CD8-positive, alpha-beta memory T cell (primary cell): ENCODE results near the gene GJD3. TPM values are rescaled to one million over a fixed set of nuclear protein-coding genes. Genes with fewer than 3 reads are reported as not detected.

Source experiments
- CTCF ChIA-PET: fragments of 350-600 bp; sonication (Branson Sonifier 250); formaldehyde crosslinking; loops from one replicate; lab custom pipeline; 2021; ENCODE audit warnings: antibody characterized with exemption; lab: Charles Lee
- POLR2A ChIA-PET: fragments of 350-600 bp; sonication (Branson Sonifier 250); formaldehyde crosslinking; loops from one replicate; lab custom pipeline; 2021; ENCODE audit warnings: antibody characterized with exemption; lab: Charles Lee
- DNase-seq, 5 donors: peaks; one replicate each; pipeline versions ENCODE4 v3.0.0 to v3.0.0-alpha.2; 2020 to 2022; ENCODE audit warnings: mixed read lengths in 1 of 5
- H3K27ac ChIP-seq: one replicate; pipeline ENCODE4 v1.7.0; 2013; ENCODE audit warnings: low read depth, mild to moderate bottlenecking, low read length, moderate library complexity
- H3K27me3 ChIP-seq: 2 replicates; pipeline ENCODE4 v1.7.0; 2013; ENCODE audit warnings: low read length, mild to moderate bottlenecking; ENCODE audit not compliant: insufficient read depth, poor library complexity, severe bottlenecking
- H3K36me3 ChIP-seq: 2 replicates; pipeline ENCODE4 v1.7.0; 2013; ENCODE audit warnings: mild to moderate bottlenecking, low read length, moderate library complexity; ENCODE audit not compliant: insufficient read depth
- H3K4me1 ChIP-seq: 2 replicates; pipeline ENCODE4 v1.7.0; 2013; ENCODE audit warnings: mild to moderate bottlenecking, low read length, moderate library complexity; ENCODE audit not compliant: insufficient read depth
- H3K4me3 ChIP-seq: 2 replicates; pipeline ENCODE4 v1.7.0; 2013; ENCODE audit warnings: mild to moderate bottlenecking, low read length
- H3K9me3 ChIP-seq: 2 replicates; pipeline ENCODE4 v1.7.0; 2013; ENCODE audit warnings: mild to moderate bottlenecking, low read length
- H3K27ac Mint-ChIP-seq, 8 donors: one replicate each; pipeline ENCODE4 v1.8.0; 2020 to 2021; ENCODE audit warnings: mixed read lengths in 8 of 8, mild to moderate bottlenecking in 6 of 8, inconsistent platforms in 3 of 8, moderate library complexity in 3 of 8
- H3K27me3 Mint-ChIP-seq, 2 donors: one replicate each; pipeline ENCODE4 v1.8.0; 2020 to 2021; ENCODE audit warnings: mixed read lengths in 2 of 2, mild to moderate bottlenecking in 1 of 2, moderate library complexity in 1 of 2
- H3K36me3 Mint-ChIP-seq, 3 donors: one replicate each; pipeline ENCODE4 v1.8.0; 2020 to 2021; ENCODE audit warnings: mixed read lengths in 3 of 3, inconsistent platforms in 1 of 3, mild to moderate bottlenecking in 1 of 3
- H3K4me1 Mint-ChIP-seq, 3 donors: one replicate each; pipeline ENCODE4 v1.8.0; 2020 to 2021; ENCODE audit warnings: mixed read lengths in 3 of 3, inconsistent platforms in 1 of 3, mild to moderate bottlenecking in 1 of 3
- H3K4me3 Mint-ChIP-seq, 7 donors: one replicate each; pipeline ENCODE4 v1.8.0; 2020 to 2021; ENCODE audit warnings: mixed read lengths in 7 of 7, mild to moderate bottlenecking in 6 of 7, moderate library complexity in 4 of 7, inconsistent platforms in 2 of 7
- H3K9me3 Mint-ChIP-seq, 5 donors: one replicate each; pipeline ENCODE4 v1.8.0; 2020 to 2022; ENCODE audit warnings: mixed read lengths in 5 of 5, mild to moderate bottlenecking in 3 of 5, moderate library complexity in 2 of 5, inconsistent platforms in 1 of 5
- polyA plus RNA-seq: library from polyadenylated mRNA; unstranded; fragments of 300-500 nt; fragmentation: Illumina TruSeq; gene quantifications from one replicate; pipeline ENCODE4 v1.2.3, GENCODE V29; 2021
- total RNA-seq, 2 experiments: library from RNA; stranded (reverse); gene quantifications; one replicate each; pipeline ENCODE4 v1.2.3, GENCODE V29; 2021

Gene GJD3
- total and polyA plus RNA-seq, 3 experiments from 2014 or later = 0.24 to 0.40 TPM; not detected in 1

GRCh38 chr17:40333781-40334448 lies 30.6 kb downstream of the GJD3 start:
- H3K27me3 Mint-ChIP-seq = peaks cover 0 to 3% of the 10 kb centered on the region in 2 donors
- no peaks in the 10 kb centered on the region for H3K27me3 ChIP-seq
- no peak overlapping the region for H3K27ac ChIP-seq
- H3K9me3 Mint-ChIP-seq = no peaks in the 10 kb centered on the region
- peak overlapping the region; percentile 28 to 84 (median 61) for H3K27ac Mint-ChIP-seq
- peaks cover 62 to 82% (median 72%) of the 10 kb centered on the region in 3 donors for H3K4me1 Mint-ChIP-seq
- peaks cover 13% of the 10 kb centered on the region for H3K36me3 ChIP-seq
- DNase-seq = no peak
- CTCF ChIA-PET = interaction anchor here (2.3 kb wide), 2 partner anchors 16 to 21 kb away, joined by 7 read pairs; no protein-coding TSS in a partner anchor
- H3K9me3 ChIP-seq = no peaks in the 10 kb centered on the region
- H3K4me3 Mint-ChIP-seq = peak overlapping the region in 4 of 7 donors; percentile 3 to 61 (median 40)
- POLR2A ChIA-PET = interaction anchor here (0.7 kb wide), 1 partner anchor 85 kb away, joined by 5 read pairs; no protein-coding TSS in a partner anchor
- peaks cover 75% of the 10 kb centered on the region for H3K4me1 ChIP-seq
- no peak overlapping the region for H3K4me3 ChIP-seq
- peaks cover 3 to 38% (median 9%) of the 10 kb centered on the region in 3 donors for H3K36me3 Mint-ChIP-seq

DNA sequence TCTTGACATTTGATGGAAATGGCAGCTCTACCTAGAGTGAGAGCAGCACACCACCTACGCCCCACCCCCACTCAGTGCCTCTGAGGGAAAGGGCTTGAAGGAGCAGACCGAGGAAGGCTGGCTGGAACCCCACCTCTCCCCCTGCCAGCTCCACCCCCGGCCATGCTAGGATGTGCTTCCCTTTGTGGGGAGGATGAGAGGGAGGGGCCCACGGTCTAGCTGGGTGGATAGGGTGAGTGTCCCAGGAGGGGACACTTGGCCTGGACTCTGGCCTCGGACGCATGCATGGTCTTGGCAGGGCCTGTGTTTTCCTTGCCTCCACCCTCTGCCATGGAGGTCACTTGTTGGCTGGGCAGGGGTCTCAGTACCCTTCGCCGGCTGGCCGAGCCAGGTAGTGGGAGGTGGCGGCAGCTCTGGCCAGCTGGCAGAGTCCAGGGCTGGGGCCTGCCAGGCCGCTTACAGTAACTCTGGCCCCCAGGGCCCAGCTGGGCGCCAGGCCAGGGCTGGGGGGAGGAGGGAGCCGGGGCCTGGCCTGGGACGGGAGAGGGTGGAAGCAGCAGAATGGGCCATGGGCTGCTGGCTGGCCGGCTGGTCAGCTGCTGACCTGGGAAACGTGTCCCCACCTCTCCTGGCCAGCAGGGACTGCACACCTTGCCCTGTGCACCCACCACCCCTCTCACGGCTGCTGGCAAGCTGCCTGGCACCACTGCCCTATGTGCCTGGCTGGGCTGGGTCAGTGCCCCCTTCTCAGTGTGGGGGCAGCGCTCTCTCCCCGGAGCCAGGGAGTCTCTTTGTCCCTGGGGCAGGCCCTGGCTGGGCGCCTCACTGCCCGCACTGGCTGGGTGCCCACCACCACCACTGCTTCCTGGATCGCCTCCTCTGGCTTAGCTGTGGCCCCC lies 32.5 kb downstream of the GJD3 start:
- Mint-ChIP-seq H3K27me3 (peaks cover 0 to 3% of the 10 kb centered on the region in 2 donors), H3K9me3 (no peaks in the 10 kb centered on the region), H3K4me3 (peak overlapping the region in 3 of 7 donors; percentile 26 to 41 (median 35)), H3K4me1 (peaks cover 65 to 85% (median 76%) of the 10 kb centered on the region in 3 donors), H3K36me3 (peaks cover 3 to 36% (median 9%) of the 10 kb centered on the region in 3 donors), H3K27ac (peak overlapping the region in 5 of 8 donors; percentile 71 to 98 (median 79))
- Histone ChIP-seq H3K27me3 (no peaks in the 10 kb centered on the region), H3K9me3 (no peaks in the 10 kb centered on the region), H3K27ac (no peak overlapping the region), H3K36me3 (peaks cover 13% of the 10 kb centered on the region), H3K4me1 (peaks cover 77% of the 10 kb centered on the region), H3K4me3 (no peak overlapping the region)
- no peak for DNase-seq
- CTCF ChIA-PET = interaction anchor here (0.6 to 6.8 kb wide), 6 partner anchors 9 to 100 kb away, joined by 3 to 33 read pairs (median 4); no protein-coding TSS in a partner anchor
- POLR2A ChIA-PET = no interaction called here

GRCh38 chr17:40330850-40331470 lies 33.6 kb downstream of the GJD3 start:
- H3K27ac Mint-ChIP-seq = peak overlapping the region; percentile 17 to 98 (median 80)
- H3K4me3 ChIP-seq = no peak overlapping the region

GRCh38 chr17:40329839-40330794 lies 34.4 kb downstream of the GJD3 start:
- H3K27ac Mint-ChIP-seq = peak overlapping the region; percentile 52 to 98 (median 83)
- peak in 1 of 5 donors; percentile 44 for DNase-seq
- H3K4me1 ChIP-seq = peaks cover 94% of the 10 kb centered on the region
- peak overlapping the region; percentile 31 for H3K4me3 ChIP-seq
- H3K36me3 Mint-ChIP-seq = peaks cover 3 to 36% (median 9%) of the 10 kb centered on the region in 3 donors
- H3K27ac ChIP-seq = peak overlapping the region; percentile 32
- no peaks in the 10 kb centered on the region for H3K9me3 Mint-ChIP-seq
- H3K27me3 Mint-ChIP-seq = peaks cover 0 to 3% of the 10 kb centered on the region in 2 donors
- H3K4me1 Mint-ChIP-seq = peaks cover 80 to 94% (median 89%) of the 10 kb centered on the region in 3 donors
- no peaks in the 10 kb centered on the region for H3K27me3 ChIP-seq
- H3K9me3 ChIP-seq = no peaks in the 10 kb centered on the region
- peak overlapping the region; percentile 22 to 89 (median 58) for H3K4me3 Mint-ChIP-seq
- ChIA-PET CTCF (interaction anchor here (0.6 to 7.3 kb wide), 9 partner anchors 8 to 28 kb away, joined by 3 to 41 read pairs (median 4); no protein-coding TSS in a partner anchor), POLR2A (interaction anchor here (0.6 kb wide), 1 partner anchor 32 kb away, joined by 3 read pairs; no protein-coding TSS in a partner anchor)
- H3K36me3 ChIP-seq = peaks cover 13% of the 10 kb centered on the region

More at GRCh38 chr17:40330850-40331470, 33.6 kb downstream of the GJD3 start:
- Mint-ChIP-seq H3K4me3 (peak overlapping the region in 5 of 7 donors; percentile 26 to 58 (median 42)), H3K4me1 (peaks cover 73 to 91% (median 83%) of the 10 kb centered on the region in 3 donors), H3K9me3 (no peaks in the 10 kb centered on the region), H3K36me3 (peaks cover 3 to 36% (median 9%) of the 10 kb centered on the region in 3 donors), H3K27me3 (peaks cover 0 to 3% of the 10 kb centered on the region in 2 donors)
- H3K27ac ChIP-seq = peak overlapping the region; percentile 32
- peaks cover 13% of the 10 kb centered on the region for H3K36me3 ChIP-seq
- no peaks in the 10 kb centered on the region for H3K27me3 ChIP-seq
- no peaks in the 10 kb centered on the region for H3K9me3 ChIP-seq
- peaks cover 87% of the 10 kb centered on the region for H3K4me1 ChIP-seq
- ChIA-PET POLR2A (no interaction called here), CTCF (interaction anchor here (0.6 to 6.8 kb wide), 7 partner anchors 8 to 27 kb away, joined by 3 to 33 read pairs (median 4); no protein-coding TSS in a partner anchor)
- DNase-seq = no peak

DNA sequence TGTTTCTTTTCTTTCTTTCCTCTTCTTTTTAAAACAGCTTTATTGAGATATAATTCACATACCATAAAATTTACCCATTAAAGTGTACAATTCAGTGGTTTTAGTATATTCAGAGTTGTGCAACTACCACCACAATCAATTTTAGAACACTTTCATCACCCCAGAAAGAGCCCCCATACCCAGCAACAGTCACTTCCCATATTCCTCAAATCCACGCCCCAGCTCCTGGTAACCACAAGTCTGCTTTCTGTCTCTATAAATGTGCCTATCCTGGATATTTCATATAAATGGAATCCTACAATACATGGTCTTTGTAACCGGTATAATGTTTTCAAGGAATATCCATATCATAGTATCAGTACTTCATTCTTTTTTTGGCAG lies 36.2 kb downstream of the GJD3 start:
- Histone ChIP-seq H3K27ac (no peak overlapping the region), H3K36me3 (peaks cover 13% of the 10 kb centered on the region), H3K4me3 (no peak overlapping the region), H3K4me1 (peaks cover 92% of the 10 kb centered on the region), H3K9me3 (no peaks in the 10 kb centered on the region), H3K27me3 (no peaks in the 10 kb centered on the region)
- no peak for DNase-seq
- H3K9me3 Mint-ChIP-seq = no peaks in the 10 kb centered on the region
- peaks cover 3 to 34% (median 9%) of the 10 kb centered on the region in 3 donors for H3K36me3 Mint-ChIP-seq
- peaks cover 74 to 92% (median 87%) of the 10 kb centered on the region in 3 donors for H3K4me1 Mint-ChIP-seq
- H3K4me3 Mint-ChIP-seq = peak overlapping the region; percentile 17 to 61 (median 53)
- peaks cover 0 to 1% of the 10 kb centered on the region in 2 donors for H3K27me3 Mint-ChIP-seq
- CTCF ChIA-PET = interaction anchor here (1.2 to 7.3 kb wide), 5 partner anchors 10 to 26 kb away, joined by 3 to 46 read pairs (median 33); no protein-coding TSS in a partner anchor
- peak overlapping the region; percentile 74 to 100 (median 96) for H3K27ac Mint-ChIP-seq
- POLR2A ChIA-PET = interaction anchor here (1.3 kb wide), 1 partner anchor 10 kb away, joined by 4 read pairs; no protein-coding TSS in a partner anchor

DNA sequence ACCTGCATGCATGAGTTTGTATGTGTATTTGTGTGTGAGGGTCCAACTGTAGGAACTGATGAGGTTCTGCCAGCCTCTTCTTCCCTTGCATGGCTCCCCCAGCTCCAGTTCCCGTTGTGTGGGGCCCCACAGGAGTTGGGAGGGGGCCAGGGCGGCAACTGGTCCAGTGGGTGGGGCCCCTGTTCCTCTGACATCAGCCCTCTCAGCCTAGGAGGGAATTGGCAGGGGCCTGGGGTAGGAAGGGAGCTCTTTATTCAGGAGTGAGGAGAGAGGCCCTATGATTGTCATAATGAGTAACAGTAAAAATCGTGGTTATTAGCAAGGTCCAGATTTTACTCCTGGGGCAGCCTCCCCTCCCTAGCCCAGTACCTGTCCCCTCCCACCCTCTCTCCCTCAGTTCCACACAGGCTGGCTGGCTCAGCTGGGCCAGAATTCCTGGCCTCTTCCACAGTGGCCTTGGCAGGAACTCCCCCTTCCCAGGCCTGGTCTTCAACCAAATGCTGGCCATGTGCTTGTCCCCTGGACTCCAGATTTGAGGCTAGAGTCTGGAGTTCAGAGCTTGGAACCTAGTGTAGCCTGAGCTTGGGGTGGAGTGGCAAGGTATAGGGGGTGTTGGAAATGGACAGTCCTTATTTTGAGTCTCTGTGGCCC lies 36.7 kb downstream of the GJD3 start:
- no peaks in the 10 kb centered on the region for H3K9me3 ChIP-seq
- peaks cover 0 to 6% of the 10 kb centered on the region in 2 donors for H3K27me3 Mint-ChIP-seq
- H3K36me3 Mint-ChIP-seq = peaks cover 3 to 31% (median 9%) of the 10 kb centered on the region in 3 donors
- POLR2A ChIA-PET = interaction anchor here (1.3 kb wide), 1 partner anchor 9 kb away, joined by 4 read pairs; no protein-coding TSS in a partner anchor
- H3K4me3 Mint-ChIP-seq = peak overlapping the region; percentile 44 to 90 (median 85)
- DNase-seq = no peak
- H3K27ac ChIP-seq = no peak overlapping the region
- H3K36me3 ChIP-seq = peaks cover 13% of the 10 kb centered on the region
- no peaks in the 10 kb centered on the region for H3K27me3 ChIP-seq
- H3K4me1 Mint-ChIP-seq = peaks cover 78 to 92% (median 87%) of the 10 kb centered on the region in 3 donors
- H3K9me3 Mint-ChIP-seq = peaks cover 0 to 2% (median 1%) of the 10 kb centered on the region in 5 donors
- peak overlapping the region; percentile 98 to 100 (median 100) for H3K27ac Mint-ChIP-seq
- CTCF ChIA-PET = interaction anchor here (1.3 to 7.3 kb wide), 5 partner anchors 9 to 28 kb away, joined by 3 to 46 read pairs (median 33); no protein-coding TSS in a partner anchor
- H3K4me3 ChIP-seq = no peak overlapping the region
- peaks cover 94% of the 10 kb centered on the region for H3K4me1 ChIP-seq
